ENCODE results near the gene SLC22A23.

DNA sequence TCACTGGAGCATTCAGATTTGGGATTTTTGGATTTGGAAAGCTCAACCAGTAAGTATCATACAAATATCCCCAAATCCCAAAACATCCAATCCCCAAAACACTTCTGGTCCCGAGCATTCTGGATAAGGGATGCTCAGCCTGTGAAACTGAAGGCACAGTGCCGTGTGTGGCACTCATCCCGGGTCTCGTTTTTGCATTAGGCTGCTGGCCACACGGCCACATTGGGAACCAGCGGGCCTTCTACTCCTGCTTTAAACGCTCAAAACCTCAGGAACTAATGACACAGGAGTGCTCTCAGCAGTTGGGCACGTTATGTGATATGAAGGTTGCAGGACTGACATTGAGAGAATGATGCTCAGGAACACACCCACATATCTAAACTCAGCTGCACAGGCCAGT is 162.5 kb downstream of the SLC22A23 start:
- TF ChIP-seq CTCF (IDR thresholded peaks at IDR 0.05) (no peak), POLR2A (IDR thresholded peaks at IDR 0.05) (no peak)
